HUES48 (cell line): ENCODE data around the gene ZXDC.

ENCODE experiments used
- H3K27ac ChIP-seq: one replicate; pipeline ENCODE4 v1.7.0; 2013; ENCODE audit warnings: low read depth, low read length, inconsistent platforms
- H3K27me3 ChIP-seq: 2 replicates; pipeline ENCODE4 v1.6.1; 2013; ENCODE audit warnings: mild to moderate bottlenecking, low read length; ENCODE audit not compliant: control insufficient read depth, insufficient read depth
- H3K36me3 ChIP-seq: 2 replicates; pipeline ENCODE4 v1.6.1; 2013; ENCODE audit warnings: low read length; ENCODE audit not compliant: control insufficient read depth, insufficient read depth
- H3K4me1 ChIP-seq: 2 replicates; pipeline ENCODE4 v1.6.1; 2013; ENCODE audit warnings: mild to moderate bottlenecking, low read length; ENCODE audit not compliant: control insufficient read depth, insufficient read depth
- H3K4me3 ChIP-seq: 2 replicates; pipeline ENCODE4 v1.5.1; 2013; ENCODE audit warnings: mild to moderate bottlenecking, low read depth, low read length
- H3K9ac ChIP-seq: 2 replicates; pipeline ENCODE4 v1.6.1; 2013; ENCODE audit warnings: mild to moderate bottlenecking, low read depth, low read length, moderate library complexity
- H3K9me3 ChIP-seq: 2 replicates; pipeline ENCODE4 v1.6.1; 2013; ENCODE audit warnings: low read length; ENCODE audit not compliant: control insufficient read depth, insufficient read depth

Gene ZXDC

GRCh38 chr3:126468028-126468891 is 7.4 kb downstream of the ZXDC start:
- H3K4me1 ChIP-seq: peaks cover 8% of the 10 kb centered on the region
- no peak overlapping the region for H3K4me3 ChIP-seq
- no peaks in the 10 kb centered on the region for H3K9me3 ChIP-seq
- peaks cover 91% of the 10 kb centered on the region for H3K36me3 ChIP-seq
- no peak overlapping the region for H3K27ac ChIP-seq
- no peak overlapping the region for H3K9ac ChIP-seq
- H3K27me3 ChIP-seq: no peaks in the 10 kb centered on the region

GRCh38 chr3:126467611-126467955 is 8.1 kb downstream of the ZXDC start:
- Histone ChIP-seq H3K27me3 (no peaks in the 10 kb centered on the region), H3K4me3 (no peak overlapping the region), H3K27ac (no peak overlapping the region), H3K4me1 (peaks cover 1% of the 10 kb centered on the region; the same call in 1 of the 2 replicates), H3K9me3 (no peaks in the 10 kb centered on the region), H3K9ac (no peak overlapping the region), H3K36me3 (peaks cover 94% of the 10 kb centered on the region)

- Histone ChIP-seq H3K27ac (no peak overlapping the region), H3K27me3 (no peaks in the 10 kb centered on the region), H3K36me3 (peaks cover 96% of the 10 kb centered on the region), H3K9ac (no peak overlapping the region), H3K4me3 (no peak overlapping the region), H3K4me1 (no peaks in the 10 kb centered on the region; the same call in 1 of the 2 replicates), H3K9me3 (no peaks in the 10 kb centered on the region)
Observed at GRCh38 chr3:126466886-126467610, 8.6 kb downstream of the ZXDC start.

- Histone ChIP-seq H3K4me3 (no peak overlapping the region), H3K27me3 (no peaks in the 10 kb centered on the region), H3K4me1 (no peaks in the 10 kb centered on the region), H3K36me3 (peaks cover 96% of the 10 kb centered on the region), H3K9me3 (no peaks in the 10 kb centered on the region), H3K27ac (no peak overlapping the region), H3K9ac (no peak overlapping the region)
Observed at GRCh38 chr3:126465928-126466544, 9.7 kb downstream of the ZXDC start.

- Histone ChIP-seq H3K9me3 (no peaks in the 10 kb centered on the region), H3K4me3 (no peak overlapping the region), H3K27me3 (no peaks in the 10 kb centered on the region), H3K9ac (no peak overlapping the region), H3K4me1 (no peaks in the 10 kb centered on the region), H3K27ac (no peak overlapping the region), H3K36me3 (peaks cover 96% of the 10 kb centered on the region)
Observed at GRCh38 chr3:126464997-126465396, 10.7 kb downstream of the ZXDC start.

GRCh38 chr3:126464494-126464893 is 11.2 kb downstream of the ZXDC start:
- Histone ChIP-seq H3K4me3 (no peak overlapping the region), H3K36me3 (peaks cover 96% of the 10 kb centered on the region), H3K4me1 (no peaks in the 10 kb centered on the region), H3K9me3 (no peaks in the 10 kb centered on the region), H3K9ac (no peak overlapping the region), H3K27me3 (no peaks in the 10 kb centered on the region), H3K27ac (no peak overlapping the region)

- H3K36me3 ChIP-seq: peaks cover 96% of the 10 kb centered on the region
- no peaks in the 10 kb centered on the region for H3K9me3 ChIP-seq
- H3K4me3 ChIP-seq: no peak overlapping the region
- H3K27ac ChIP-seq: no peak overlapping the region
- H3K27me3 ChIP-seq: no peaks in the 10 kb centered on the region
- no peaks in the 10 kb centered on the region for H3K4me1 ChIP-seq
- no peak overlapping the region for H3K9ac ChIP-seq
Observed at GRCh38 chr3:126464093-126464492, 11.6 kb downstream of the ZXDC start.

GRCh38 chr3:126463521-126463920 is 12.2 kb downstream of the ZXDC start:
- Histone ChIP-seq H3K9me3 (no peaks in the 10 kb centered on the region), H3K27me3 (no peaks in the 10 kb centered on the region), H3K27ac (no peak overlapping the region), H3K4me1 (no peaks in the 10 kb centered on the region), H3K4me3 (no peak overlapping the region), H3K9ac (no peak overlapping the region), H3K36me3 (peaks cover 96% of the 10 kb centered on the region)

- peaks cover 94% of the 10 kb centered on the region for H3K36me3 ChIP-seq
- no peak overlapping the region for H3K27ac ChIP-seq
- H3K9me3 ChIP-seq: no peaks in the 10 kb centered on the region
- no peaks in the 10 kb centered on the region for H3K27me3 ChIP-seq
- no peak overlapping the region for H3K4me3 ChIP-seq
- no peak overlapping the region for H3K9ac ChIP-seq
- no peaks in the 10 kb centered on the region for H3K4me1 ChIP-seq
Observed at GRCh38 chr3:126461450-126462070, 14.1 kb downstream of the ZXDC start.

GRCh38 chr3:126460381-126460780 is 15.3 kb downstream of the ZXDC start:
- H3K4me3 ChIP-seq: no peak overlapping the region
- no peaks in the 10 kb centered on the region for H3K4me1 ChIP-seq
- H3K27ac ChIP-seq: no peak overlapping the region
- peaks cover 88% of the 10 kb centered on the region for H3K36me3 ChIP-seq
- H3K9ac ChIP-seq: no peak overlapping the region
- H3K9me3 ChIP-seq: no peaks in the 10 kb centered on the region
- H3K27me3 ChIP-seq: no peaks in the 10 kb centered on the region
